ENCODE data around the gene ODC1.

The ODC1 gene

GRCh38 chr2:10402653-10403215 lies 45.4 kb downstream of the ODC1 start:
- TF ChIP-seq CTCF (IDR thresholded peaks at IDR 0.05) (no peak), ZFX (IDR thresholded peaks at IDR 0.05; ENCODE audit: borderline replicate concordance) (no peak)
- H3K27ac ChIP-seq, result no peak overlapping the region

- H3K27ac ChIP-seq, result no peak overlapping the region
- TF ChIP-seq CTCF (IDR thresholded peaks at IDR 0.05), result no peak
- TF ChIP-seq ZFX (IDR thresholded peaks at IDR 0.05; ENCODE audit: borderline replicate concordance), result no peak
These were observed 46.0 kb downstream of the ODC1 start for GRCh38 chr2:10402062-10402585.

- no peak overlapping the region for H3K27ac ChIP-seq
- TF ChIP-seq CTCF (IDR thresholded peaks at IDR 0.05) (no peak), ZFX (IDR thresholded peaks at IDR 0.05; ENCODE audit: borderline replicate concordance) (no peak)
These were observed 46.9 kb downstream of the ODC1 start for GRCh38 chr2:10400978-10401951.

GRCh38 chr2:10400568-10400977 lies 47.6 kb downstream of the ODC1 start:
- no peak for TF ChIP-seq CTCF (IDR thresholded peaks at IDR 0.05)
- TF ChIP-seq ZFX (IDR thresholded peaks at IDR 0.05; ENCODE audit: borderline replicate concordance), result no peak
- no peak overlapping the region for H3K27ac ChIP-seq

- no peak overlapping the region for H3K27ac ChIP-seq
- no peak for TF ChIP-seq CTCF (IDR thresholded peaks at IDR 0.05)
- TF ChIP-seq ZFX (IDR thresholded peaks at IDR 0.05; ENCODE audit: borderline replicate concordance), result no peak
These were observed 48.1 kb downstream of the ODC1 start for GRCh38 chr2:10400002-10400401.

GRCh38 chr2:10399358-10399757 lies 48.8 kb downstream of the ODC1 start:
- TF ChIP-seq CTCF (IDR thresholded peaks at IDR 0.05) (no peak), ZFX (IDR thresholded peaks at IDR 0.05; ENCODE audit: borderline replicate concordance) (no peak)
- no peak overlapping the region for H3K27ac ChIP-seq

GRCh38 chr2:10398496-10398895 lies 49.6 kb downstream of the ODC1 start:
- no peak overlapping the region for H3K27ac ChIP-seq

More at GRCh38 chr2:10398496-10398895, 49.6 kb downstream of the ODC1 start:
- TF ChIP-seq CTCF (IDR thresholded peaks at IDR 0.05), result no peak
- TF ChIP-seq ZFX (IDR thresholded peaks at IDR 0.05; ENCODE audit: borderline replicate concordance), result no peak
